ELF-1 (cell line): ENCODE measurements around the gene POLN.

Experiments
- DNase-seq: peaks from one replicate; pipeline ENCODE4 v3.0.0-alpha.2; 2016; ENCODE audit warnings: low read depth, low spot score

Gene POLN

DNA sequence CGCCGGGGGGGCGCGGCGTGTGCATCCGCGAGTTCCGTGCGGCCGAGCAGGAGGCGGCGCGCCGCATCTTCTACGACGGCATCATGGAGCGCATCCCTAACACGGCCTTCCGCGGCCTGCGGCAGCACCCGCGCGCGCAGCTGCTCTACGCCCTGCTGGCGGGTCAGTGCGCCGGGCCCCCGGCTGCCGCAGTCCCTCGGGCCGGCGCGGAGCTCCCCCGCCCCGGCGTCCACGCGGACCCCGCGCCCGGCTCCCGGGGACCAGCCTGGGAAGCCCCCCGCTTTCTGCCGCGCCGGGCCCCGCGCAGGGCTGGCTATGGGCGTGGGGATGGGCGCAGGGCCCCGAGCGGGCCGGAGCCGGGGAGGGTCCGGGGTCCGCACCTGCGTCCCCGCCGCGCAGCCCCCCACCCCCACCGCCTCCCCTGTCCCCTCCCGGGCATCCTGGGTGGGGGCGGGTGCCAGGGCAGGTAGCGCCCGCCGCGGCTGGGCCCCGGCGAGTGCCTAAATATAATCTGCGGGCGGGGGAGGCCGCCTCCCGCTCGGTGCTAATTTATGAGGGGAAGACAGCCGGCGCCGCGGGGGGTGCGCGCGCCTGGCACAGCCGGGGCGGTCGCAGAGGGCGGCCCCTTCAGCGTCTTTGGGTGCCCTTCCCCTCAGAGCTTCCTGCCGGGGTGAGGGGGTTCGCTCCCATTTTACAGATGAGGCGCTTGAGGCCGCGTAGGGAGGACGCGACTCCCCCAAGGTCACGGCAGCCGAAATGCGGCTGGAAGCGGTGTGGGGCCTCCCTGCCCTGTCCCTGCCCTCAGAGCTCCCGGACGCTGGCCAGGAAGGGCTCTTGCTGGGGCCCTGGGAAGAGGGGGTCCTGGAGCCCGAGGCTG is 182.0 kb downstream of the POLN start:
- no peak for DNase-seq

DNA sequence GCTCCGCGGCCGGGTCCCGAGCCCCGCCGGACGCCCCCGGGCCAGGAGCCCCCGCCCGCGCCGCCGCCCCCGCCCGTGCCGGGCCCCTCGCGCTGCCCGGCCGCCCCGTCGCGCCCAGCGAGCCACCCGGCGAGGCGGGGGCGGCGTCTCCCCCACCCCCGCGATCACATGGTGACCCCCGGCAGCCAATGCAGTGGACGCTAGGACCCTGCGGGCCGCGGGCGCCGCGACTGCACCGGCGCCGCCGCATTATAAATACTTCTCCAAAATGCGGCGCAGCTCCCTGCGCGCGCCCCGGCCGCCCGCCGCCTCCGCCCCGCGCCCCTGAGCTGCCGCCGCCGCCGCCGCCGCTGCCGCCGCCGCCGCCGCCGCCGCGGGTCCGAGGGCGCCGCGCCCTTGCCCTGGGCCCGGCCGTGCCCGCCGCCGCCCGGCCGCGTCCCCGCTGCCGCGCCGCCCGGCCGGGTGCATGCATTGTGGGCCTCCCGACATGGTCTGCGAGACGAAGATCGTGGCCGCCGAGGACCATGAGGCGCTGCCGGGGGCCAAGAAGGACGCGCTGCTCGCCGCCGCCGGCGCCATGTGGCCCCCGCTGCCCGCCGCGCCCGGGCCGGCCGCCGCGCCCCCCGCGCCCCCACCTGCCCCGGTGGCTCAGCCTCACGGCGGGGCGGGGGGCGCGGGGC is 182.7 kb downstream of the POLN start, which contains the start of gene NAT8L:
NAT8L (plus strand) TSS at position 282 of the 680 bp plus-strand sequence; CDS start at position 467, 185 bp downstream.
- no peak for DNase-seq

DNA sequence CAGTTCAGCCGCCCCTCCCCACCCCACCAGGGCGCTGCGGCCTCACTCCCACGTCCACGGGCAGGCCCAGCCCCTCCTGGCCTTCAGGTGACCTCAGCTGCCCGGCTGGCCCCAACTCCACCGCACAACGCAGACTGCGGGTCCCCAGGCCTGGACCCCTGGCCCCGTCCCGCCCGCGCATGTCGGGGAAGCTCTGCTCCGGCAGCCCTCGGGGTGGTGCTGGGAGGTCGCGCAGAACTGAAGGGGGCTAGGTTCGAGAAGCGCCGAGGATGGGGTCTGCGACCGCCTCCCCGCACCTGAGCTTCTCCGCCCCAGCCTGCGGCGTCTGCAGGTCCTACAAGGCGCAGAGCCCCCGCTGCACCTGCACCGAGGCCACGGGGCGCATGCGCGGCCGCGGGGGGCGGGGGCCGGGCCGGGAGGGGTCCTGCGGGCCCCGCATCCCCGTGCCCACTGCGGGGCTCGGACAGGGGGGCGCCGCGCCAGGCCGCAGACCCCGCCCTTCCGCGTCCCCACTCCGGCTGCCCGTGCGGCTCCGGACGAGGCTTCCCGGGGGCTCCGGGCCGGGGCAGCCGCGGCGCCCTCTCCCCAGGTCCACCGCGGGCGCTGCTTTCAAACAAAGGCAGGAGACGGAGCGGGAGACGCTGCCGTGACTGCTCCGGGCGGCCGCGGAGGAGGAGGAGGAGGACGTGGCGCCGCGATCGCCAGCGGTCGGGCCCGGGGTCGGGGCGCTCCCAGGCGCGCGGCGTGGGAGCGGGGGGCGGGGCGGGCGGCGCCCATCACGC is 183.5 kb downstream of the POLN start:
- no peak for DNase-seq

DNA sequence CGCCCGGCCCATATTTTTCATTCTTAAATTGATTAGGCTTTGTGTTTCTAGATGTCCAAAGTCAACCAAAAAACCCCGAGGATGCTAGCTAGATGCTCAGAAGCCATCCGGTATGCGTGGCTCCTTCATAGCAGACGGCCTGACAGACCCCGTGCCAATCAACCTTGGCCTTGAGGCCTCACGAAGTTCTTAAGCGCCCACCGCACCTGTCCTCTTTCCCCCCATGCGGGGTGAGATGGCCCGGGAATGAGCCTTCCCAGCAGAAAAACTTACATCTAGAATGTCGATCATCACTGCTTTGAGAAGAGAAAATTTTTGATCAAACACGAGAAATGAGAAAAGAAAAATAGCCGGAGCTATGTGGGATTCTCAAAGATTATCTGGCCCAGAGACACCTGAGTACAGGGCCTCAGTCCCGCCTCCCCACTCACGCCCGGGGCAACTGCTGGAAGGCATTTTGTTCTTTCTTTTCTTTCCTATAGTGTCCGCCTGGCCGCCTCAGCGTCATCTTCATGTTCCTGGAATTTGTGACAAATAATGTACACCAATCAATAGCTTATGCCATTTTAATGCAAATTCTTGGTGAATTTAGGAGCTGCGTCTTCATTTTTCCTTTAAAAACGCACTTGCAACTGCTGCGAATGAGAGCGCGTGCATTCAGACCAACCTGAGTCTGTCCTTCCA is 184.4 kb downstream of the POLN start:
- DNase-seq = no peak

DNA sequence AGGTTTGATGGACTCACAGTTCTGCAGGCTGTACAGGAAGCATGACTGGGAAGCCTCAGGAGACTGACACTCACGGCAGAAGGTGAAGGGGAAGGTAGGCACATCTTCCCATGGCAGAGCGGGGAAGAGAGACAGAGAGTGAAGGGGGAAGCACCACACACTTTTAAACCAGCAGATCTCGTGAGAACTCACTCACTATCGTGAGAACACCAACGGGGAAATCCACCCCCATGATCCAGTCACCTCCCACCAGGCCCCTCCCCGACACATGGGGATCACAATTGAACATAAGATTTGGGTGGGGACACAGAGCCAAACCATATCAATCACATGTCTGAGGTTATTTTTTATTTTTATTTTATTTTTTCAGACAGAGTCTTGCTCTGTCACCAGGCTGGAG is 187.7 kb downstream of the POLN start:
- no peak for DNase-seq

DNA sequence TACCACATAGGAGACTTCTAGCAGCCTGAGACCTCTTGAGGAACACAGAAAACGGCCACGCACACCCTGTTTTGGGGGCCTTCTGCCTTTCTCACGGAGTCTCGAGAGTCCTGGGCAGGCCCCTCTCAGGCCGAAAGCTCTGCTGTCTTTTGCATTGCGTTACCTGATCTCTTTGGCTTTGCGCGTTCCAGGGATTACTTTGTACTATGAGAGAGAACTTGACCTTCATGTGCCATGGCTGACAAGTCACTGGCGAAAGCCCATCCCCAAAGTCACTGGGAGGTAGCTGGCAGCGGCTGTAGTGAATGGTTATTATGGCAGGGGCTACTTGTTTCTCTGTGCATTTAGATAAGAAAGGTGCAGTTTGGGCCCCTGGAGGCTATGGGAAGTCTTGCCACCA is 190.8 kb downstream of the POLN start:
- no peak for DNase-seq

DNA sequence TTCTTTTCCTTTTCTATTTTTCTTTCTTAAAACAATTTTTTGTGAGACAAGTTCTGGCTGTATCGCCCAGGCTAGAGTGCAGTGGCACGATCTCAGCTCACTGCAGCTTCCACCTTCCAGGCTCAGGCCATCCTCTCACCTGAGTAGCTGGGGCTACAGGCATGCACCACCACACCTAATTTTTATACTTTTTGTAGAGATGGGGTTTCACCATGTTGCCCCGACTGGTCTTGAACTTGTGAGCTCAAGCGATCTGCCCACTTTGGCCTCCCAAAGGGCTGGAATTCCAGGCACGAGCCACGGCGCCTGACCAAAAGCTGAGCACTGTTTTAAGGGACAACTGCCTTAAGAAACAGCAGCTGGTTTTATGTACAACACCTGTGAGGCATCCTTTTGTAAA is 192.1 kb downstream of the POLN start:
- DNase-seq = no peak

DNA sequence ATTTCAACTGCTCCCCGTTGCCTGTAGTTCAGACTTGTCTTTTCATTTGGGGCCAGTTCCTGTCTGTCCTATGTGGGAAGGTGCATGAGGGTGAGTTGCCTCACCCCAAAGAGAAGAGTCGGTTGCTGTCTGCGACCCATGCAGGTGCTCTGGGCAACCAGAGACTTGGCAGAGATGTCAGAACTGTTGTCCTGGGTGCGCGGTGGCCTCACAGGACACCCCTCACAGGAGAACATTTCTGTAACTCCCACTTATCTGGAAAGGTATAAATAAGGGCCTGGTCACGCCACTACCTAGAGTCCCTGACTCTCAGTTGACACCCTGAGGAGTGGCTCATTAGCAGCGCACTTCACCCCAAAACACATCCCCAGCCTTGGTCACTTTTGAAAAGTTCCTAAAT is 192.5 kb downstream of the POLN start:
- DNase-seq = no peak

DNA sequence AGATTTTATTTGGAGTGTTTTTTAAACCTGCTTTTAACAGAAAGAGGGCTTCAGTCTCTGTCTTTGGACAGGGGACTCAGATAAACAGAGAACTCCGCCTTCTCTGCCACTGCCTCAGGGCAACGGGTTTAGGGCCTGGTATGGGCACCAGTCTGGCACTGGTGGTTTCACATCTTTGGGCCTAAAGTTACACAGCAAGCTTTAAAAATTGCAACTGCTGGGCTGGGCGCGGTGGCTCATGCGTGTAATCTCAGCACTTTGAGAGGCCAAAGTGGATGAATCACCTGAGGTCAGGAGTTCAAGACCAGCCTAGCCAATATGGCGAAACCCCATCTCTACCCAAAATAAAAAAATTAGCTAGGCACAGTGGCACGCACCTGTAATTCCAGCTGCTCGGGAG is 193.1 kb downstream of the POLN start:
- DNase-seq = no peak

DNA sequence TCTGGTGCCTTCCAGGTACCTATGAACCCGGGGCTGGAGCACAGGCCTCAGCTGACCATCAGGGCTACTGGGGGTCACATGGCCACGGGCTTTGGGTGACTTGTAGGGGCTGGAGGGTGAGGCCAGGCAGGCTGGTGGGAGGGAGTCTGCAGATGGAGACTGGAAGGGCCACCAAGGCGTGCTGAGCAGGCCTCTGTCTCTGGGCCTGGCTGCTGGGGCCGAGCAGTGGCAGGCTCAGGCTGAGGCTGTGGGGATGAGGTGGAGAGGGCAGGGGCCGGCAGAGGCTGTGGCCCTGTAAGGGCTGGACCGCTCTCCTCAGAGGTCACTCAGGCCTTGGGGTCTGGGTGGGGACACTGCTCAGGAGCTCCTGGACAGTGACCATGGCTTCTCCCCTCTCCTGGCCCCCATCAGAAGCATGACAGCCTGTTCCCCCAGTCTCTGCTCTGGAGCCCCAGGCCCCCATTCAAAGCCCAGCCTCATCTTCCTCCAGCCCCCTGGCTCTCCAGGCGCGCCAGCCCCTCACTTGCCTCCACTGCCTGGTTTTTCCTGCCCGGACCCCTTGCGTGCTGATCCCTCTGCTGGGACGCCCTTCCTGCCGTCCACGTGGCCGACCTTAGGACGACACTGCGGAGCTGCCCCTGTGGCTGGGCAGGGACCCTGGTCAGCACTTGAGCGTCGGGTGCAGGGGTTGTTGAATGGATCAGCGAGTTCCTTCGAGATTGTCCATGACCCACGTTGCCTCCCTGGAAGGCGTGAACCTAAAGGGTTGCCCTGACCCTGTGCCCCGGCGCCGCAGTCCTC is 193.9 kb downstream of the POLN start:
- no peak for DNase-seq

DNA sequence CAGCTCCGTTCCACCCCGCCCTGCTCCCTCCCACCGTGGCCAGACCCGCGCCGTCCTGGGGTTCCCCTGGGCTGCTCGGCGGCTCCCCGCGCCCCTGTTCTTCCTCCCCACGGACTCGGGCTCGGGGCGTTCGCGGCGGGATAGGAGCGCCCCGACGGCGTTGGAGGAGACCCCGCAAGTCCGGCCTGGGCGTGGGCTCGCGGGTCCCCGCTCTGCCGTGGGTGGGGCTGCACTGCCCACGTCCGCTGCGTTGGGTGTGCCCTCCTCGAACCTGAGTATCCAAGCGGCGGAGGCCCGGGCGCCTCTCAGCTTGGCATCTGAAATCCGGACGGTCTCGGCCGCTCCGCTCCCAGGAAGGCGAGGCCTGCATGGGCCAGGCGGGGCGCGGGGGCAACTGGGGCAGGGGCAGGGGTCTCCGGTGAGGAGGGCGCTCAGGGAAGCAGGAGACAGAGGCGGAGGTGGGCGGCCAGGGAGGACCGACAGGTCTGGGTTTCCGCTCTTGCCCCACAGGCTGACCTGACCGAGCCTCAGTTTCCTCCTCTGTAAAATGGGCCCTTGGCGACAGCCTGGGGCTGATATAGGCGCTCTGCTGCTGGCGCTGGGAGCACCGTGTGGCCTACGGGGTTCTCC is 194.8 kb downstream of the POLN start:
- no peak for DNase-seq

DNA sequence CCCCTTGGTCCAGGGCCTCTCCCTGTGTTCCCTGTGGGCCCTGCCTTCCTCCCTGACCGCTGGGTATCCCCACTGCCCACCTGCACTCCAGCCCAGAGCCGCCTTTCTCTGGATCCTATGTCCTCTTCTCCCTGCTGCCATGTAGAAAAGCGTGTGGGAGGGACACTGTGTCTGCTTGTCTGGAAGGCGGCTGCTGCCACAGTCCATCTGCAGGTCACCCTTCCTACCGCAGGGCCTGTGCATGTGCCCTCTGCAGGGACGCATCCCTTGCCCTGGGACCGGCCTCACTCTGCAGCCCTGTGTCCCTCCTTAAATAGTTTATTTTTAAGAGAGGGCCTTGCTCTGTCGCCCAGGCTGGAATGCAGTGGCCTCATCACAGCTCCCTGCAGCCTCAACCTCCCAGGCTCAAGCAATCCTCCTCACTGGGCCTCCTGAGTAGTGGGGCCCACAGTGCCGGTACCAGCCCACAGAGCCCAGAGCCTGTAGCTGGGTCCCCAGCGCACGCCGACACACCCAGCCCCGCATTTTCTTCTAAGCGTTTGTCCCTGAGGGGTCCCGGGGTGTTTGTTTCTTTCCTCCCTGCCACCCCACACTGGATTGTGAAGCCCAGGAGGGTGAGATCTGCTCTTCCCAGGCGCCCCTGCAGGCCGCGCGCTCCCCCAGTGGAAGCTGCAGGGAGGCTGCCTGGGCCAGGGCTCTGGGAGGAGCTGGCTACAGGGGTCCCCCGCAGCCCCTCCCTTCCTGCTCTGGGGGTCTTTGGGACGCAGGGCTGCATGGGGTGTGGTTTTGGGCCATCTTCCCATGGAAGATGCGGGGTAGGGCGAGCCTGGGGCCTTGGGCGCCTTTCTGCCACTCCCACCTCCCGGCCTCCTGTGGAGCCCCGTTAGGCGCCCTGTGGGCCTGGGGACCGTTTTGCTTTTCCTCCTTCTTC is 195.6 kb downstream of the POLN start:
- no peak for DNase-seq

DNA sequence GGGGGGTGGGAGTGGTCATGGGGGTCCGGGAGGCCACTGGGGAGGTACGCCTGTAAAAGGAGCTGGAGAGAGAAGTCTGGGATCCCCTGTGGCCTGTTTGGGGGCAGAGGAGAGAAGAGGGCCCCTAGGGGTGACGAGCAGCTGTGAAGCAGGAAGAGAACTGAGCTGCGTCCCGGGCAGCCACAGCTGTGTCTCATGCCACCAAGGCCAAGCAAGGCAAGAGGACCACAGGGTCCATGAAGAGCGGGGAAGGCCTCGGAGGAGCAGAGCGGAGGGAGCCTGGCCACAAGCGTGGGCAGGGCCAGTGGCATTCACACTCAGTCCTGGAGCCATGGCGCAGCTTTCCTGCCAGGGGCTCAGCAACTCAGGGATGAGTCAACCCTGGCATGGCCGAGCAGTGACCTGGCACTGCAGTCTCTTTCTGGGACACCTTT is 196.4 kb downstream of the POLN start:
- DNase-seq = no peak

DNA sequence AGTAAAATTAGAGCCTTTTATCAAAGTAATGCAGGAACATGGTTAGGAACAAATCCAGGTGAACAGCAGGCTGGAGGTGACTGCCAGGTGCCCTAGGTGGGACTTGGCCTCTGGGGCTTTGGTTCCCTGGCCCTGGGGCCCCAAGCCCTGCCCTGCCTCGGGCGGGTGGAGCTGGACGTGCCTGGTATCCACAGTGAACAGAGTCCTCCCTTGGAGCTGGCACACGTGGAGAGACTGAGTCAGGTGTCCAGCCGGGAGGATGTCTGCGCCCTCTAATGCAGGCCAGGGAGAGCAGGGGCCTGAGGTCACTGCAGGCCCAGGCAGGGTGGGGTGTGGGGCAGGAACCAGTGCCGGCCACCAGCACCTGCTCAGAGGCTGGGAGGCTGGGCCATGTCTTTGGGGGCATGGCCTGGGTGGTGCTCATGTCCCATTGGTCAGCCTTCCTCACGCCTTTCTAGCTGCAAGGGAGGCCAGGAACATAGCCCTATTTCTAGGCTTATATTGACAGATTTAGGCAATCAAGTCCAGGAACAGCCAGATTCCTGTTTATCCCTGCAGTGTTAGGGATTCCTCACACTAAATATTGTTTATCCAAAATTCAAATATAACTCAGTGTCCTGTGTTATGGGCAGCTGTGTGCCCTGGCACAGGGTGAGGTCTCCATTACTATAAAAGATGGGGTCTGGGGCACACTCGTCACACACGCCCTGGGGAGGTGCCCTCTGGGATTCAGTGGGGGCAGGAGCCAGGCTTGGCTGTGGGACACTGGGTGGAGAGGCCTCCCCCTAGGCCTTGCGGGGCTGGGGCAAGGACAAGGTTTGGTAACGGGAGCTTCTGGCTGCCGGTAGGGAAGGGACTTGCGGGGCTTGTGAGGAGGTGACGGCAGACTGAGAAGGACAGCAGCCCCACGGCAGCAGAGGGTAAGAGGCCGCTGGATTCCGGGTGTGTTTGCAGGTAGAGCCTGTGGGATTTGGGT is 197.1 kb downstream of the POLN start:
- DNase-seq = no peak

DNA sequence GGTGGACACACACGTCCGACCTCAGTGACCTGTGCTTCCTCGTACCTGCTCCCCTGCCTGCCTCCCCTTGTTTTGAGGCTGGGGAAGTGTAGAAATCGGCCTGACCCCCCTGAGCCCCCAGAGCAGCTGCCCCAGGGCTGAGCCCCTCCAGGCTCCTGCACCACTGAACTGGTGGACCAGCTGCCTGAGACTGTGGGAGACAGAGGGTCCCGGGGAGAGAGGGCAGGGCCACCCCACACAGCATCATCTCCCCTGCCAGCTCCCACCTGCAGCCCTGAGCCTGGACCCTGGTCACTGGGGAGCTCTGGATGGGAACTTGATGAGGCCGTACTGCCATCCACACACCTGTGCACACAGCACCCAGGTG is 197.8 kb downstream of the POLN start:
- DNase-seq = no peak

DNA sequence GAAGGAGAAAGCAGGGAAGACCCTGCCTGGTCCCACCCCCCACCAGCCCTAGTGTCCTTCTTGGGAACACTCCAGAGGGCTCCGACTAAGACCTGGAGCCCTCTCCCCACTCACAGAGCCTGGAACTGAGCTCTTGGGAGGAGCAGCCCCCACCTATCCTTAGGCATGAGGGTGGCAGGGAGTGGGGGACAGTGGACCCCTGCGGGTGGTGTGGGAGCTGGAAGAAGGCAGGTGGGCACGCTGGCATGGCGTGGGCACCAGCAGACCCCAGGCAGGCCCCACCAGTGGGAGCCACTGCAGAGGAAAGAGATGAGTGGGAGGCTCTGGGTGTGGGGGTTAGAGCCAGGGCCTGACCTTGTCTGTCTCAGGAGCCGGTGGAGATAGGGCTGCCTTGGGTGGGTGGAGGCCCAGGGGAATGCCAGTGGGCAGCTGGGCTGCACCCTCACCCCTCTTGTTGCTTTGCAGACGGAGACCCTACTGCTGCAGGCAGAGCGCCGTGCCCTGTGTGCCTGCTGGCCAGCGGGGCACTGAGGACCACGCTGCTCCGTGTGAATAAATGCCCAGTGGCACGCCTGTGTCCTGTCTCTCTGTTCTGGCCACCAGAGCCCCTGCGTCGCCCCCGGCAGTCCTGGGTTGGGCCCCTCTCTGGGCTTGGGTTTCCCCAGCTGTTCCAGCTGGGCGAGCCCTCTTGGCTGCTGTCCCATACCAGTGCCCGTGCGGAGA is 198.4 kb downstream of the POLN start:
- DNase-seq = no peak

DNA sequence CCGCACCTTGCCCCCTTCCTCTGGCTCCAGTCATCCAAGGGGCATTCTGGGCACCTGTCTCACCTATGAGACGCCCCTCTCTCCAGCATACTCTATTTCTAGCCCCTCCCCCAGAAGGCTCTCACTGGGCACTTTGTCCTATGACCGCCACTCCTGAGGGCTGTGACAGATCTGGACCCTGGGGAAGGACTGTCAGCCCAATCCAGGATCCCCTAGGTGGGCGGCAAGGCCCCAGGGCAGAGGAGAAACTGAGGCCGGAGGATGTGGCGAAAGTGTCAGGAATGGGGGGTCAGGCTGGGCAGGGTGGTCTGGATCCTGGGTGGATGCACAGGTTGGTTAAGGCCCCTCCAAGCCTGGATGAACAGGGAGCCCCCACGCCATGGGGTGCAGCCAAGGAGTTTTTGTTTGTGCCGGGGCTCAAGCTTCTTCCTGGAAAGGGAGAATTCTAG is 198.9 kb downstream of the POLN start:
- no peak for DNase-seq
